ENCODE measurements around the gene TNS1.

Gene TNS1

DNA sequence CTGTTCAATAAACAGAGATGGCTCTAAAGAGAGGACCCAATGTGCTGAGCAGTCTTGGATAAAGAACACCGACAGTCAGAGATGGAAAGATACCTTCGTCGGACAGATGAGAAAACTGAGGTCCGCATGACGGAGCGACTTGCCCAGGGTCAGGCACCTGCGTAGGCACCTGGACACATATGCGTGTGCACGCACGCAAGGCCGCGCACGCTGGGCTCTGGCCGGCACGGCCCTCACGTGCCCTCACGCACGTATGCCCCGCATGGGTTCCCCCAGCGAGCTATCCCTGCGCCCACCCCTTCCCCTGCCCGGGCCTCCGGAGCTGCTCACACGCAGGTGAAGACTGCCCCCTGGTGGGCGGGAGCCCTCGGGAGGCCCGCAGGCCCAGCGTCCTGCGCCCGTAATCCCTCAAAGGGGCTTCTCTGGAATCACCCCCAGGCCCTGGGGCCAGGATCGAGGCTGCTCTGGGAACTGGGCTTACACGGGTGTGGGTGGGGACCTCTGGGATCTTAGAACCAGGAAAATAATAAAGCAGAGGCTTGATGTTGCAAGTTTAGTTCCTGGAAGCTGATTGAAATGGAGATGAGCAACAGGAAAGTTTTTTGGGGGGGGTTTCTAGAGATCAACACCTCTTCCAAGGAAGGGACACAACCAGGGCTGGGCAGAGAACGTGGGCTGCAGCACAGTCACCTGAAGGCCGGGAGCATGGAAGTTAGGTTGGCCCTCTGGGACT lies 246.3 kb downstream of the TNS1 start:
- peak; percentile 65 for DNase-seq

- DNase-seq = no peak
Measured at GRCh38 chr2:217755027-217755745, 247.6 kb downstream of the TNS1 start.

GRCh38 chr2:217753460-217754200 lies 249.2 kb downstream of the TNS1 start:
- DNase-seq = peak; percentile 34

DNA sequence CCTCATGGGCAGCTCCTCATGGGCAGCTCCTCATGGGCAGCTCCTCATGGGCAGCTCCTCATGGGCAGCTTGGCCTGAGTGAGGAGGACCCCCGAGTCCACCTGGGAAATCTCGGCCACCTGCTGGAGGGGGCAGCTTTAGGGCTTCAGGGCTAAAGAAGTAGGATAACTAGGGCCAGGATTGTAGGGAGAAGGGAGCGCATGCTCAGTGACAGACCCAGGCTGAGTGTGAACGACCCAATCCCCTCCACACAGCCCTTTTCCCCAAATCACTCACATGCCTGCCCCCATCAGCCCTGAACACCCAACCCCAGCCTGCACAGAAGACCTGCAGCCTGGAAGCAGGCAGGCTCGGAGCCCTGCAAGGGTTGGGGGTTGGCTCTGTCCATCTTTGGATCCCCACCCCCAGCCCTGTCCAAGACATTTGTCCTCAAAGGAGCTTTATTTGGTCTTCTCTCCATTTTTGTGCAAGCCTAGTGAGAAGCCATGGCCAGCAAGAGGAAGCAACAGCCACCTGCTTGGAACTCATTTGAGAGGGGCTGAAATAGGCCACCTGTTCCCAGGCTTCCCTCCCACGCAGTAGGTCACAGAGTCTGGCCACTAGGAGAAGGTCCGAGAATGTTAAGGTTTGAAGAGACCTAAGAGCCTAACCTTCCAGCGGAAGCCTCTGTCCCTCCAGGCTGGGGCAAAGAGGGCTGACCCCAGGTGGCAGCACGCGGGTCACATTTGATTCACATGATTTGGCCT lies 249.9 kb downstream of the TNS1 start:
- DNase-seq = no peak

DNA sequence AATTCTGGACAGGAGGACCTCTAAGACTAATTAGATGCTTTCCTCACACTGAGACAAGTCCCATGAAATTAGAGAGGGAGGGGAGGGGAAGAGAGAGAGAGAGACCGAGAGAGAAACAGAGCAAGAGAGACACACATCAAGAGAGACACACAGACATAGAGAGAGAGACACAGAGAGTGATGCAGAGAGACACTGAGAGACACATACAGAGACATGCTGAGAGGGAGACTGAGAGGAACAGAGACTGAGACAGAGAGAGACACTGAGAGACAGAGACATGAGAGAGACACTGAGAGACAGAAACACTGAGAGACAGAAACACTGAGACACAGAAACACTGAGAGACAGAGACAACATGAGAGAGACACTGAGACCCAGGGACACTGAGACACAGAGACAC lies 250.8 kb downstream of the TNS1 start:
- DNase-seq = no peak

- no peak for DNase-seq
Measured at GRCh38 chr2:217751192-217751591, 251.6 kb downstream of the TNS1 start.
